Dendritic cell treated with granulocyte-macrophage colony-stimulating factor and Interleukin-4, amounts not matched to agents 40 ng/mL and 50 ng/mL, for 4 days (primary cell): Measurements from ENCODE around the gene ARL10.
"Not testable (repeated sequence)": the region's sequence is repeated elsewhere in the genome, so short reads cannot be mapped to it uniquely, and the experiment has no call there.

Experiments
- H3K27ac Mint-ChIP-seq: one replicate; pipeline ENCODE4 v1.8.0; 2022; ENCODE audit warnings: mild to moderate bottlenecking, mixed read lengths
- H3K27me3 Mint-ChIP-seq: one replicate; pipeline ENCODE4 v1.8.0; 2022; ENCODE audit warnings: mild to moderate bottlenecking, mixed read lengths
- H3K36me3 Mint-ChIP-seq: one replicate; pipeline ENCODE4 v1.8.0; 2022; ENCODE audit warnings: low read depth, mixed read lengths
- H3K4me1 Mint-ChIP-seq: one replicate; pipeline ENCODE4 v1.8.0; 2022; ENCODE audit warnings: low read depth, mixed read lengths
- H3K4me3 Mint-ChIP-seq: one replicate; pipeline ENCODE4 v1.8.0; 2022; ENCODE audit warnings: mild to moderate bottlenecking, moderate library complexity, mixed read lengths
- H3K9me3 Mint-ChIP-seq: one replicate; pipeline ENCODE4 v1.8.0; 2022; ENCODE audit warnings: mixed read lengths
- intact Hi-C: fragments of 100-400 bp; cut with micrococcal nuclease; formaldehyde crosslinking; loops from one replicate; pipeline ENCODE4 v1.15.0; 2022

Gene ARL10

GRCh38 chr5:176405656-176406435, 40.6 kb downstream of the ARL10 start:
- no peak overlapping the region for H3K4me3 Mint-ChIP-seq
- no peaks in the 10 kb centered on the region for H3K27me3 Mint-ChIP-seq
- no peak overlapping the region for H3K27ac Mint-ChIP-seq
- intact Hi-C loops, result no loop called here
- peaks cover 18% of the 10 kb centered on the region for H3K4me1 Mint-ChIP-seq
- H3K9me3 Mint-ChIP-seq, result no peaks in the 10 kb centered on the region
- peaks cover 87% of the 10 kb centered on the region for H3K36me3 Mint-ChIP-seq

DNA sequence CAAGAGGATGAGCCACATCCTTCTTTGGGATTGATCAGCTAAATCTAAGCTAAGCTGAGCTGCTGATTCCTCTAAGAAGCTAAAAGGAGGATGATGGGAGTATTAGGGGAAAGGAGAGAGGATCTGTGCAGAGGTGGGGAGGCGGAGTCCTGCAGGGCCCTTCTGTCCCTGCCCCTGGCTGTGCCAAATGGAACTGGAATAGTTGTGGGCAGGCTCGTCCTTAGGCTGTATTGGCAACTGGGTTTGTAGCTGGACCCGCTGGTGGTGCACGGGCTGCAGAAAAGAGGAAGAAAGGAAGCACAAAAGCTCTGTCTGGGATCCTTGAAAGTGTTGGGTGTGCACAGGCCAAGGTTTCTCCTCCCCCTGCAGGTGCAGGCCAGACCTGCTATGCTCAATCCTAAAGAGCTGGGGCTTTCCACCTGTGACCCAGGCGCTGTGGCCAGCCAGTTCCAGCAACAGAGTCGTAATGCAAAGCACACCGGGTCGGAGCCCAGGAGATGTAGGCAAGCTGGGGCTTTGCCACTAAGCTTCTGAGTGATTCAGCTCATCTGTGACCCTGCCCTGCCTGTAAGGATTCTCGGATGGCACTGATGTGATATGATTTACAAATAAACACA, 41.3 kb downstream of the ARL10 start:
- Mint-ChIP-seq H3K27ac (no peak overlapping the region), H3K27me3 (no peaks in the 10 kb centered on the region), H3K4me3 (no peak overlapping the region), H3K4me1 (peaks cover 20% of the 10 kb centered on the region), H3K36me3 (peaks cover 87% of the 10 kb centered on the region), H3K9me3 (no peaks in the 10 kb centered on the region)
- intact Hi-C loops, result no loop called here

DNA sequence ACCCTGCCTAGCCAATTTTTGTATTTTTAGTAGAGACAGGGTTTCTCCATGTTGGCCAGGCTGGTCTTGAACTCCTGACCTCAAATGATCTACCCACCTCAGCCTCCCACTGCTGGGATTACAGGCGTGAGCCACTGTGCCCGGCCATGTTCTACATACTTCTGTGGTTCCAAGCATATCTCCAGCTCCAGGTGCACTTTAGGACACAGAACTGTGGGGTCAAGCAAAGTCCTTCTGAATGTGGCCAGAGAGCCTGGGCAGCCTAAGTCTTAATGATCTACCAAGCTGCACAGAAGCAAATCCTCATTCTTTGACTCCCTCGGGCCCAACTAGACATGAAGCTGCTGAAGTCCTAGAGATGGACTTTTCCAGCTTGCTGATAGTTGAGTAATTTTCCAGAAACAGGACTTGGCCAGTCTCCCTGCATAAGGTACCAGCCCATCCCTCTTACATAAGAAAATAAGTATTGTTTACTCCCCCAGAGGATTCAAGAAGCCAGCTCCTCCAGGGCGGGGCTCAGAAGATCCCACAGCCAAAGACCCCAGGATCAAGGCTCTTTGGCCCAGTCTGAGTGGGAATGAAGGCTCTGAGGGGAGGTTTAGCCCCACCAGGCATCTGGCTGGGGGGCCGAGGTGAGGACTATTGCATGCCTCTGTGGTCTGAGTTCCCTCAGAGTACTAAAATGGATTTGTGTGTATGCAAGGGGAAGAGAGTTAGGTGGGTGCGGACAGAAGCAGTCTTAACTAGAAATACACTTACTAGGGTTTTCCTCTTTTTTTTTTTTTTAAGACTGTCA, 42.4 kb downstream of the ARL10 start:
- H3K27ac Mint-ChIP-seq, result no peak overlapping the region

DNA sequence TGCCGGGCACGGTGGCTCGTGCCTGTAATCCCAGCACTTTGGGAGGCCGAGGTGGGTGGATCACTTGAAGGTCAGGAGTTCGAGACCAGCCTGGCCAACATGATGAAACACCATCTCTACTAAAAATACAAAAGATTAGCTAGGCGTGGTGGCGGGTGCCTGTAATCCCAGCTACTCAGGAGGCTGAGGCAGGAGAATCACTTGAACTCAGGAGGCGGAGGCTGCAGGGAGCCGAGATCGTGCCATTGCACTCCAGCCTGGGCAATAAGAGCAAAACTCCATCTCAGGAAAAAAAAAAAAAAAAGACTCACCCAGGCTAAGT, 42.9 kb downstream of the ARL10 start:
- peaks cover 30% of the 10 kb centered on the region for H3K4me1 Mint-ChIP-seq
- H3K9me3 Mint-ChIP-seq, H3K27me3 Mint-ChIP-seq, H3K4me3 Mint-ChIP-seq, H3K27ac Mint-ChIP-seq, intact Hi-C loops: not testable (repeated sequence)
- H3K36me3 Mint-ChIP-seq, result peaks cover 97% of the 10 kb centered on the region

More for the DNA sequence above, 42.4 kb downstream of the ARL10 start:
- no peak overlapping the region for H3K4me3 Mint-ChIP-seq
- intact Hi-C loops, result no loop called here
- no peaks in the 10 kb centered on the region for H3K9me3 Mint-ChIP-seq
- peaks cover 25% of the 10 kb centered on the region for H3K4me1 Mint-ChIP-seq
- H3K27me3 Mint-ChIP-seq, result no peaks in the 10 kb centered on the region
- peaks cover 92% of the 10 kb centered on the region for H3K36me3 Mint-ChIP-seq

DNA sequence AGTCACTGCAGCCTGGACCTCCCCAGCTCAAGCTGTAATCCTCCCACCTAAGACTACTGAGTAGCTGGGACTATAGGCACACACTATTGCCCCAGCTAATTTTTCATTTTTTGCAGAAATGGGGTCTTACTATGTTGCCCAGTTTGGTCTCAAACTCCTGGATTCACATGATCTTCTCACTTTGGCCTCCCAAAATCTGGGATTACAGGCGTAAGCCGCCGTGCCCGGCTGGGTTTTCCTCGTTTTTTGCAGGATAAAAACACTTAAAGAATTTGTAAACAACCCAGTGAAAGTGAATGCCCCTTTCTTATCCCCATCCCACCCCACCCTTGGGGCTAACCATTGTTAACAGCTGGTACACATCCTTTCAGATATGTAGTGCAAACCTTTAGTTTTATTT, 43.3 kb downstream of the ARL10 start:
- peaks cover 94% of the 10 kb centered on the region for H3K36me3 Mint-ChIP-seq
- no peak overlapping the region for H3K27ac Mint-ChIP-seq
- H3K27me3 Mint-ChIP-seq, result no peaks in the 10 kb centered on the region
- H3K9me3 Mint-ChIP-seq, result no peaks in the 10 kb centered on the region
- no peak overlapping the region for H3K4me3 Mint-ChIP-seq
- intact Hi-C loops, result no loop called here
- peaks cover 34% of the 10 kb centered on the region for H3K4me1 Mint-ChIP-seq

- no peaks in the 10 kb centered on the region for H3K27me3 Mint-ChIP-seq
- no peak overlapping the region for H3K27ac Mint-ChIP-seq
- H3K9me3 Mint-ChIP-seq, result no peaks in the 10 kb centered on the region
- no peak overlapping the region for H3K4me3 Mint-ChIP-seq
- H3K36me3 Mint-ChIP-seq, result peaks cover 82% of the 10 kb centered on the region
- intact Hi-C loops, result loop anchor here (10.0 kb wide), 3 partner anchors 75 to 165 kb away; partner anchors contain the start of gene RNF44
- peaks cover 45% of the 10 kb centered on the region for H3K4me1 Mint-ChIP-seq
These were observed 44.5 kb downstream of the ARL10 start for GRCh38 chr5:176409765-176410164.

GRCh38 chr5:176410486-176411180, 45.3 kb downstream of the ARL10 start:
- no peak overlapping the region for H3K4me3 Mint-ChIP-seq
- intact Hi-C loops, result loop anchor here (10.0 kb wide), 3 partner anchors 74 to 164 kb away; partner anchors contain the start of gene RNF44

DNA sequence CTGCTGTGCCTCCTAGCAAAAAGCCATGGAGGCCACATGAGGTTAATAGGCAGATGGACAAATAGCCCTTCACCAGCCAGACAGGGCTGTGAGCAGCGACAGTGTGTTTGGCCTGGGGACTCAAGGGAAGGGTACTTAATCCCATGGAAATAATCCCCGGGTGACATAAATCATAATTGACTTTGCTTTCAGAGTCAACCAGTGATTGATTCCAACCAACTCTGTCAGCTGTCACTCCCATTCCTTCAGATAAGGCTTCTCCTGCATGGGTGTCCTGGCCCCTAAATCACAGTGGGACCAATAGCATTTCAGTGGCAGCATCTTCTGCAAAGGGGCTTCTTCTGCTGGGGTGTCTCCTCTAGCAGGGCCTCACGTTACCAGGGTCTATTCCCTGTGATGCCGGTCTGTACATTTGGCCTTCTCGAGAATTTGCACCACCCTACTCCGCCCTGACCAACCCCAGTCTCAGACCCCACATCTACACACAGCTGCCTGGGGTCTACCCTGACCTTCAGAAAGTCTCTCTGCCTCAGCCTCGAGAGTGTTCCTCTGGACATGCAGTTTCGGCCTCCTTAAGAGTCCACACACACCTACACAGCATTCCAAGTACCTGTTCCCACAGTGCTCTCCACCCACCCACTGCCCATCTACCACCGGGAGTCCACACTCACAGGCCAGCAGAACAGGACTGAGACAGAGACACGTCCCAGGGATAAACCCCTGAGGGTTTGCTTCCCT, 47.4 kb downstream of the ARL10 start:
- Mint-ChIP-seq H3K36me3 (peaks cover 53% of the 10 kb centered on the region), H3K27ac (peak overlapping the region; percentile 38), H3K4me1 (peaks cover 47% of the 10 kb centered on the region), H3K4me3 (no peak overlapping the region), H3K9me3 (no peaks in the 10 kb centered on the region), H3K27me3 (peaks cover 5% of the 10 kb centered on the region)
- intact Hi-C loops, result loop anchor here (10.0 kb wide), 3 partner anchors 72 to 162 kb away; partner anchors contain the start of gene RNF44

More at GRCh38 chr5:176410486-176411180, 45.3 kb downstream of the ARL10 start:
- Mint-ChIP-seq H3K9me3 (no peaks in the 10 kb centered on the region), H3K27me3 (no peaks in the 10 kb centered on the region), H3K4me1 (peaks cover 51% of the 10 kb centered on the region), H3K36me3 (peaks cover 73% of the 10 kb centered on the region), H3K27ac (no peak overlapping the region)

DNA sequence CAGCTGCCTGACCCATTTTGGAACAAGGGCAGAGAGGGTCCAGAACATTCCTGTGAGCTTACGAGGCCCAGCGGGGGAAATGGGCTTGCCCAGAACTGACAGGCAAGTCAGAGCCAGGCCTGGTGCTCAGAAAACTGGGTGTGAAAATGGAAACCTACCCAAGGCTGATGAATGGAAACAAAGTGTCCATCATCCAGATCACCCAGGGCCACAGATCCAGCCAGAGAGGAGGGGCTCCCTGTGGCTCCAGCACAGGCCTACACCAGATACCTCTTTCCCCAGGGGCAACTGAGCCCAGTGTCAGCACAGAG, 47.9 kb downstream of the ARL10 start:
- Mint-ChIP-seq H3K27me3 (peaks cover 5% of the 10 kb centered on the region), H3K27ac (peak overlapping the region; percentile 7), H3K4me3 (no peak overlapping the region), H3K36me3 (peaks cover 47% of the 10 kb centered on the region), H3K9me3 (no peaks in the 10 kb centered on the region), H3K4me1 (peaks cover 47% of the 10 kb centered on the region)
- intact Hi-C loops, result loop anchor here (10.0 kb wide), 3 partner anchors 72 to 162 kb away; partner anchors contain the start of gene RNF44

GRCh38 chr5:176413709-176414191, 48.5 kb downstream of the ARL10 start:
- peaks cover 47% of the 10 kb centered on the region for H3K4me1 Mint-ChIP-seq
- intact Hi-C loops, result loop anchor here (10.0 kb wide), 3 partner anchors 71 to 161 kb away; partner anchors contain the start of gene RNF44
- no peak overlapping the region for H3K27ac Mint-ChIP-seq
- H3K27me3 Mint-ChIP-seq, result peaks cover 5% of the 10 kb centered on the region
- H3K9me3 Mint-ChIP-seq, result no peaks in the 10 kb centered on the region
- peaks cover 43% of the 10 kb centered on the region for H3K36me3 Mint-ChIP-seq
- no peak overlapping the region for H3K4me3 Mint-ChIP-seq

DNA sequence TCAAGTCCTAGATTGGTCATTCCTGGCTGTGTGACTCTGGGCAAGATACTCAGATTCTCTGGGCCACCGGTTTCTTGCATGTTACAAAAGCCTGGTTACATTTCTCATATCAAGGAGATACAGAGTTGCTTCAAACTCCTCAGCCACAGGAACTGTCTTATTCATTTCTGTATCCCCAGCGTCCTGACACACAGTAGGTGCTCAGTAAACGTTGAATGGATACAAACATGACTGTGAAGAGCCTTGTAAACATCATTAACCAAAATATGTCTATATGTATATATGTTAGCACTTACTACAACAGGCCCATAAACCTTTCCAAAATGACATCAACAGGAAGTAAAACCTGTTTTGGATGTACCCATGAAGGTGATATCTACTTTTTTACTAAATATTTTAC, 49.4 kb downstream of the ARL10 start:
- Mint-ChIP-seq H3K4me3 (no peak overlapping the region), H3K27ac (no peak overlapping the region), H3K4me1 (peaks cover 47% of the 10 kb centered on the region), H3K27me3 (peaks cover 5% of the 10 kb centered on the region), H3K36me3 (peaks cover 34% of the 10 kb centered on the region), H3K9me3 (no peaks in the 10 kb centered on the region)
- intact Hi-C loops, result loop anchor here (10.0 kb wide), 3 partner anchors 70 to 160 kb away; partner anchors contain the start of gene RNF44

DNA sequence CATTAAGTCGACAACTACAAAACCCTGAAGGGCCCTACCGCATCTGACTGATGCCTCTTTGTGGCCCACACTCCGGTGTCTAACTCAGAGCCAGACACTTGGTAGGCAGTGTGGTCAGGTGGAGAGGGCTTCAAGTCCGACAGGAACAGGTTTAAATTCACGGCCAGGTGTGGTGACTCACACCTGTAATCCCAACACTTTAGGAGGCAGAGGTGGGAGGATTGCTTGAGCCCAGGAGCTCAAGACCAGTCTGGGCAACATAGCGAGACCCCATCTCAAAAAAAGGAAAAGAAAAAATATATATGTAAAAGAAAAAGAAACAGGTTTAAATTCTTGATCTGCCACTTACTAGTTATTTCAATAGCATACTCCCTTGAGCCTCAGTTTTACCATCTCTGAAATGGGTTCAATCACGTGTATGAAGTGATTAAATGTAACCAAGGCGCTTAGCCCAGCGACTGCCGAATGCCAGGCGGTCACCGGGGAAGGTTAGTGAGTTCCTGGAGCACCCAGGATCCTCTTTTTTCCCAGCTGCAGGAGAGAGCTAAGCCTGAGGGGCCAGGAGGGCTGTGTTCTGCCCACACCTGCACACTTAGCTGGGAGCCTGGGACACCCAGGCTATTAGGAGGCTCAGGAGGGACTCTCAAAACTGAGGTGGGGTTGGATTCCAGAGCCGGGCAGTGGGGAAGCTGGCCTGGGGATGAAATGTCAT, 50.1 kb downstream of the ARL10 start:
- Mint-ChIP-seq H3K27me3 (peaks cover 5% of the 10 kb centered on the region), H3K36me3 (peaks cover 27% of the 10 kb centered on the region), H3K4me1 (peaks cover 47% of the 10 kb centered on the region), H3K27ac (peak overlapping the region; percentile 88), H3K9me3 (no peaks in the 10 kb centered on the region), H3K4me3 (peak overlapping the region; percentile 91)
- intact Hi-C loops, result loop anchor here (10.0 kb wide), 3 partner anchors 69 to 159 kb away; partner anchors contain the start of gene RNF44
